A549 (cell line): Measurements from ENCODE around the gene COQ5. TPM values are rescaled to one million over a fixed set of nuclear protein-coding genes. Genes with fewer than 3 reads are reported as not detected.

ENCODE experiments used
- ATAC-seq, 2 experiments: fragments of 200-7000 bp in 1 of 2; fragments of >200 bp in 1 of 2; cut with Nextera tagmentation in 1 of 2; cut with Tn5 transposase in 1 of 2; 3 replicates each; pipeline versions ENCODE4 v1.8.0 to v1.9.1; 2018 to 2020; ENCODE audit warnings: mild to moderate bottlenecking in 1 of 2, moderate library complexity in 1 of 2
- CTCF ChIA-PET: fragments of 300-600 bp; sonication (Branson Sonifier 250); formaldehyde crosslinking; extraction: SDS; loops from one replicate; lab custom pipeline; 2021; ENCODE audit warnings: antibody characterized with exemption, inconsistent platforms; lab: Yijun Ruan, JAX
- POLR2A ChIA-PET: fragments of 350-600 bp; formaldehyde crosslinking; extraction: SDS; loops from one replicate; lab custom pipeline; 2021; ENCODE audit warnings: antibody characterized with exemption, inconsistent platforms; lab: Yijun Ruan, JAX
- DNase-seq, 2 experiments: peaks; one replicate each; pipeline versions ENCODE4 v3.0.0 to v3.0.0-alpha.2; 2011 to 2016; ENCODE audit warnings: low read depth in 1 of 2, low spot score in 1 of 2
- FAIRE-seq: peaks from 2 replicates; lab custom pipeline; 2011; peaks lifted over from hg19 to GRCh38; lab: Jason Lieb, UNC
- H3K27ac ChIP-seq, 2 experiments: fragments of >200 bp; sonication (Bioruptor Twin); formaldehyde crosslinking; 3 replicates each; pipeline ENCODE4 v1.5.1; 2016 to 2017
- H3K4me1 ChIP-seq: fragments of >200 bp; sonication (Bioruptor Twin); formaldehyde crosslinking; 3 replicates; pipeline ENCODE4 v1.6.1; 2016
- H3K4me2 ChIP-seq: fragments of >200 bp; sonication (Bioruptor Twin); formaldehyde crosslinking; 3 replicates; pipeline ENCODE4 v1.6.1; 2016
- H3K4me3 ChIP-seq: fragments of >200 bp; sonication (Bioruptor Twin); formaldehyde crosslinking; 3 replicates; pipeline ENCODE4 v1.5.1; 2016
- H3K9me3 ChIP-seq: fragments of >200 bp; sonication (Bioruptor Twin); formaldehyde crosslinking; 3 replicates; pipeline ENCODE4 v1.6.1; 2016
- ATOH8 ChIP-seq: fragments of 250-450 bp; sonication (Bioruptor Pico); IDR thresholded peaks from 2 replicates; pipeline ENCODE4 v1.5.0; 2020; ENCODE audit warnings: low read depth, mild to moderate bottlenecking, moderate library complexity
- BCL3 ChIP-seq: fragments of >200 bp; sonication (Bioruptor Twin); formaldehyde crosslinking; IDR thresholded peaks from 3 replicates; pipeline ENCODE4 v1.6.1; 2016
- BHLHE40 ChIP-seq: IDR thresholded peaks from 2 replicates; pipeline ENCODE4 v1.6.1; 2012; ENCODE audit warnings: low read depth, low read length, inconsistent platforms
- CBX8 ChIP-seq: fragments of 200-600 bp; sonication (generic); IDR thresholded peaks from 2 replicates; pipeline ENCODE4 v1.6.1; 2016
- CEBPB ChIP-seq, 2 experiments: fragments of >200 bp in 1 of 2; sonication (Bioruptor Twin) in 1 of 2; formaldehyde crosslinking in 1 of 2; IDR thresholded peaks; 2 replicates each; pipeline ENCODE4 v1.6.1; 2012 to 2016
- EHF ChIP-seq: fragments of 250-450 bp; sonication (Bioruptor Pico); IDR thresholded peaks from 2 replicates; pipeline ENCODE4 v1.5.0; 2020; ENCODE audit warnings: mild to moderate bottlenecking
- ESRRA ChIP-seq: fragments of 150-350 bp; IDR thresholded peaks from 2 replicates; pipeline ENCODE4 v1.6.1; 2014; ENCODE audit warnings: mild to moderate bottlenecking, low read length, borderline replicate concordance
- FOSB ChIP-seq: fragments of 250-450 bp; sonication (Bioruptor Pico); IDR thresholded peaks from 2 replicates; pipeline ENCODE4 v1.5.0; 2020; ENCODE audit warnings: mild to moderate bottlenecking, moderate library complexity
- FOSL2 ChIP-seq, 2 experiments: fragments of 450-650 bp in 1 of 2; fragments of >200 bp in 1 of 2; sonication (Bioruptor Twin) in 1 of 2; formaldehyde crosslinking; IDR thresholded peaks; 2 replicates each; pipeline versions ENCODE4 v1.5.0 to v1.6.1; 2016 to 2020; ENCODE audit warnings: mild to moderate bottlenecking in 1 of 2, moderate library complexity in 1 of 2
- FOXS1 ChIP-seq: fragments of 250-450 bp; sonication (Bioruptor Pico); IDR thresholded peaks from 2 replicates; pipeline ENCODE4 v1.5.0; 2020; ENCODE audit warnings: mild to moderate bottlenecking, moderate library complexity
- GATA3 ChIP-seq: IDR thresholded peaks from 2 replicates; pipeline ENCODE4 v1.6.1; 2012; ENCODE audit warnings: borderline replicate concordance
- HOXB13 ChIP-seq: fragments of 250-450 bp; sonication (Bioruptor Pico); IDR thresholded peaks from 2 replicates; pipeline ENCODE4 v1.5.0; 2020; ENCODE audit warnings: low read depth, mild to moderate bottlenecking, moderate library complexity
- JUN ChIP-seq, 2 experiments: fragments of >200 bp; sonication (Bioruptor Twin); formaldehyde crosslinking; IDR thresholded peaks; 2 replicates in 1 of 2; 3 replicates in 1 of 2; pipeline ENCODE4 v1.6.1; 2016 to 2017
- JUNB ChIP-seq: fragments of >200 bp; sonication (Bioruptor Twin); formaldehyde crosslinking; IDR thresholded peaks from 2 replicates; pipeline ENCODE4 v1.6.1; 2016
- KDM5A ChIP-seq: fragments of 200-600 bp; sonication (generic); IDR thresholded peaks from 2 replicates; pipeline ENCODE4 v1.6.1; 2016; ENCODE audit warnings: antibody characterized with exemption, mild to moderate bottlenecking
- MAFK ChIP-seq: fragments of 450-650 bp; IDR thresholded peaks from 2 replicates; pipeline ENCODE4 v1.6.1; 2014; ENCODE audit not compliant: partially characterized antibody
- MYC ChIP-seq: IDR thresholded peaks from 2 replicates; pipeline ENCODE4 v1.6.1; 2012; ENCODE audit warnings: mild to moderate bottlenecking, inconsistent platforms, low read length, improper control_type of control experiment, borderline replicate concordance
- NFE2L2 ChIP-seq: fragments of 150-350 bp; conservative IDR thresholded peaks from 2 replicates; pipeline ENCODE4 v1.6.1; 2014; ENCODE audit warnings: low read length
- NPAS2 ChIP-seq: fragments of 250-450 bp; sonication (Bioruptor Pico); IDR thresholded peaks from 2 replicates; pipeline ENCODE4 v1.8.0; 2022; ENCODE audit warnings: mild to moderate bottlenecking, moderate library complexity, borderline replicate concordance
- POLR2AphosphoS2 ChIP-seq: conservative IDR thresholded peaks from 2 replicates; pipeline ENCODE4 v1.6.1; 2012; ENCODE audit warnings: low read length, improper control_type of control experiment, inconsistent platforms
- RCOR1 ChIP-seq: fragments of 150-350 bp; IDR thresholded peaks from 2 replicates; pipeline ENCODE4 v1.6.1; 2014; ENCODE audit warnings: antibody characterized with exemption, low read length, low read depth
- RFX5 ChIP-seq: fragments of 450-650 bp; IDR thresholded peaks from 2 replicates; pipeline ENCODE4 v1.7.1; 2014; ENCODE audit warnings: antibody characterized with exemption, mild to moderate bottlenecking, moderate library complexity
- RNF2 ChIP-seq: fragments of 200-600 bp; sonication (generic); IDR thresholded peaks from 2 replicates; pipeline ENCODE4 v1.6.1; 2016; ENCODE audit warnings: low read depth, mild to moderate bottlenecking, antibody characterized with exemption, moderate library complexity, borderline replicate concordance
- TFCP2L1 ChIP-seq: fragments of 250-450 bp; sonication (Bioruptor Pico); IDR thresholded peaks from 2 replicates; pipeline ENCODE4 v1.5.0; 2021; ENCODE audit warnings: mild to moderate bottlenecking
- TP53 ChIP-seq: fragments of 250-450 bp; sonication (Bioruptor Pico); IDR thresholded peaks from 2 replicates; pipeline ENCODE4 v1.5.0; 2021; ENCODE audit warnings: mild to moderate bottlenecking, moderate library complexity
- ZFP36 ChIP-seq: fragments of 450-650 bp; IDR thresholded peaks from 2 replicates; pipeline ENCODE4 v1.6.1; 2014; ENCODE audit warnings: borderline replicate concordance; ENCODE audit not compliant: partially characterized antibody
- ZSCAN20 ChIP-seq: fragments of 250-450 bp; sonication (Bioruptor Pico); IDR thresholded peaks from 2 replicates; pipeline ENCODE4 v1.8.0; 2022; ENCODE audit warnings: mild to moderate bottlenecking, moderate library complexity
- WGBS: methylation state at CpG from one replicate; pipeline ENCODE4 v1.1.6; 2017; ENCODE audit errors: missing lambda C conversion rate; 5-methylcytosine and 5-hydroxymethylcytosine counted together
- polyA plus RNA-seq, 4 experiments: library from polyadenylated mRNA; depleted of rRNA in 3 of 4; stranded (reverse); fragments of >200 nt; fragmentation: RNase III in 1 of 4; extraction: RNeasy Plus Mini Kit Qiagen cat#74134 plus additional on column Dnase treatment in 1 of 4; gene quantifications; 2 replicates in 3 of 4; 3 replicates in 1 of 4; pipeline ENCODE4 v1.2.3, GENCODE V29; 2011 to 2017
- TF ChIP-seq, protein P1 (sequence below): IDR thresholded peaks from 2 replicates; pipeline ENCODE4 v1.6.1; 2012
- TF ChIP-seq, protein P2 (sequence below): fragments of >200 bp; sonication (Bioruptor Twin); formaldehyde crosslinking; IDR thresholded peaks from 3 replicates; pipeline ENCODE4 v1.5.1; 2016

Gene COQ5
- polyA plus RNA-seq, 2 of the 4 experiments (the other 2 are of a cell fraction), result 49.6 to 100.0 TPM

DNA sequence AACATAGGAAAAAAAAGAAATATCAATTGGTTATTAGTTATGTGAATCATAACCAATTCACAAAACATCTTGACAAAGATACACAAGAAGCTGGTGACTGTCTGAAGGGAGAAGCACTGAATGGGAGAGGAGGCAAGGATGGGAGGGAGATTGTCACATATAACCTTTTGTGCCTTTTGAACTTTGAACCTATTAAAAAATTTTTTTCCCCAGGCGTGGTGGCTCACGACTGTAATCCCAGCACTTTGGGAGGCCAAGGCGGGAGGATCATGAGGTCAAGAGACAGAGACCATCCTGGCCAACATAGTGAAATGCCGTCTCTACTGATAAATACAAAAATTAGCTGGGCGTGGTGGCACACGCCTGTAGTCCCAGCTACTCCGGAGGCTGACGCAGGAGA lies 20.4 kb downstream of the COQ5 start:
- FAIRE-seq, result no peak
- no peak for DNase-seq
- ChIA-PET CTCF (interaction anchor here (1.6 kb wide), 1 partner anchor 12 kb away, joined by 5 read pairs; no protein-coding TSS in a partner anchor), POLR2A (no interaction called here)
- TF ChIP-seq, protein P1, sequence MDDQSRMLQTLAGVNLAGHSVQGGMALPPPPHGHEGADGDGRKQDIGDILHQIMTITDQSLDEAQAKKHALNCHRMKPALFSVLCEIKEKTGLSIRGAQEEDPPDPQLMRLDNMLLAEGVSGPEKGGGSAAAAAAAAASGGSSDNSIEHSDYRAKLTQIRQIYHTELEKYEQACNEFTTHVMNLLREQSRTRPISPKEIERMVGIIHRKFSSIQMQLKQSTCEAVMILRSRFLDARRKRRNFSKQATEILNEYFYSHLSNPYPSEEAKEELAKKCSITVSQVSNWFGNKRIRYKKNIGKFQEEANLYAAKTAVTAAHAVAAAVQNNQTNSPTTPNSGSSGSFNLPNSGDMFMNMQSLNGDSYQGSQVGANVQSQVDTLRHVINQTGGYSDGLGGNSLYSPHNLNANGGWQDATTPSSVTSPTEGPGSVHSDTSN, result no peak
- TF ChIP-seq ESRRA (no peak), TP53 (CRISPR knock-in tag) (no peak), MAFK (no peak), POLR2AphosphoS2 (no peak), BHLHE40 (no peak), MYC (no peak)
- Histone ChIP-seq H3K4me2 (no peak overlapping the region), H3K9me3 (no peaks in the 10 kb centered on the region), H3K4me3 (no peak overlapping the region), H3K27ac (no peak overlapping the region), H3K4me1 (no peaks in the 10 kb centered on the region)
- ATAC-seq, result no peak
- WGBS, result 90% methylated on average over 8 of the region's 8 CpGs

DNA sequence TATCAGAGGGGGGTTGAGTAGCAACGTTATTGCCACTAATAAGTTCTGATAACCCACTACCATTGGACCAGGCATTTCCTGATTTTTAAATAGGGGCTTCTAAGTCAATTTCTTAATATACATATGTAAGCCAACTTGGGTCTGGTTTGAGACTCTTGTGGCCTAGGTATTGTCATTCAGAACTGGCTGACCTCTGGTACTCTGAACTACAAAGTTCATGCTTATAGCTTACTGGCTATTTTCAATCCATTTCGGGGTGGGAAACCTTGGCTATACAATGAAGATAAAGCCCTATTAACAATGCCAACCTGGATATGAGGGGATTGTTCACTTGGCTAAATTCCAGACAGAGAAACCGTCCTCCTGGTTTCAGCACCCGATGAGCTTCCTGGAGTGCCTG lies 24.4 kb downstream of the COQ5 start:
- H3K4me2 ChIP-seq, result no peak overlapping the region
- no peak for FAIRE-seq
- TF ChIP-seq JUN (IDR thresholded peaks at IDR 0.05) (no peak), BHLHE40 (no peak), ZSCAN20 (CRISPR knock-in tag) (no peak), CEBPB (IDR thresholded peaks at IDR 0.05) (no peak), JUNB (no peak), NPAS2 (no peak), ATOH8 (CRISPR knock-in tag) (no peak), HOXB13 (CRISPR knock-in tag) (no peak), FOSB (CRISPR knock-in tag) (no peak), NFE2L2 (no peak), FOSL2 (IDR thresholded peaks at IDR 0.05) (no peak), FOSL2 (CRISPR knock-in tag; IDR thresholded peaks at IDR 0.05) (no peak), KDM5A (no peak)
- TF ChIP-seq, all 56 proteins: peak for 0
- DNase-seq (no peak), ATAC-seq (no peak)
- no peak overlapping the region for H3K4me3 ChIP-seq
- H3K9me3 ChIP-seq, result no peaks in the 10 kb centered on the region
- ChIA-PET CTCF (interaction anchor here (1.0 to 2.1 kb wide), 4 partner anchors 8 to 506 kb away, joined by 3 to 6 read pairs (median 3); partner anchors contain the start of gene DYNLL1), POLR2A (interaction anchor here (1.8 kb wide), 1 partner anchor 8 kb away, joined by 6 read pairs; the partner anchor contains the start of gene DYNLL1)
- H3K27ac ChIP-seq, result no peak overlapping the region
- H3K4me1 ChIP-seq, result no peaks in the 10 kb centered on the region
- 91% methylated on average over 4 of the region's 4 CpGs for WGBS

GRCh38 chr12:120500581-120500980 lies 28.4 kb downstream of the COQ5 start:
- Histone ChIP-seq H3K4me3 (no peak overlapping the region), H3K9me3 (no peaks in the 10 kb centered on the region), H3K27ac (no peak overlapping the region), H3K4me1 (peaks cover 13% of the 10 kb centered on the region), H3K4me2 (no peak overlapping the region)
- DNase-seq (no peak), FAIRE-seq (no peak), ATAC-seq (no peak)
- 87% methylated on average over 1 of the region's 1 CpG for WGBS
- ChIA-PET POLR2A (no interaction called here), CTCF (no interaction called here)
- TF ChIP-seq GATA3, result no peak
- TF ChIP-seq MAFK, result no peak
- TF ChIP-seq CBX8, result no peak
- no peak for TF ChIP-seq BCL3
- TF ChIP-seq, protein P2, sequence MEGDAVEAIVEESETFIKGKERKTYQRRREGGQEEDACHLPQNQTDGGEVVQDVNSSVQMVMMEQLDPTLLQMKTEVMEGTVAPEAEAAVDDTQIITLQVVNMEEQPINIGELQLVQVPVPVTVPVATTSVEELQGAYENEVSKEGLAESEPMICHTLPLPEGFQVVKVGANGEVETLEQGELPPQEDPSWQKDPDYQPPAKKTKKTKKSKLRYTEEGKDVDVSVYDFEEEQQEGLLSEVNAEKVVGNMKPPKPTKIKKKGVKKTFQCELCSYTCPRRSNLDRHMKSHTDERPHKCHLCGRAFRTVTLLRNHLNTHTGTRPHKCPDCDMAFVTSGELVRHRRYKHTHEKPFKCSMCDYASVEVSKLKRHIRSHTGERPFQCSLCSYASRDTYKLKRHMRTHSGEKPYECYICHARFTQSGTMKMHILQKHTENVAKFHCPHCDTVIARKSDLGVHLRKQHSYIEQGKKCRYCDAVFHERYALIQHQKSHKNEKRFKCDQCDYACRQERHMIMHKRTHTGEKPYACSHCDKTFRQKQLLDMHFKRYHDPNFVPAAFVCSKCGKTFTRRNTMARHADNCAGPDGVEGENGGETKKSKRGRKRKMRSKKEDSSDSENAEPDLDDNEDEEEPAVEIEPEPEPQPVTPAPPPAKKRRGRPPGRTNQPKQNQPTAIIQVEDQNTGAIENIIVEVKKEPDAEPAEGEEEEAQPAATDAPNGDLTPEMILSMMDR, result no peak
- TF ChIP-seq EHF (CRISPR knock-in tag), result no peak
- no peak for TF ChIP-seq ZFP36
- TF ChIP-seq RNF2, result no peak
- no peak for TF ChIP-seq FOXS1 (CRISPR knock-in tag)
- TF ChIP-seq KDM5A, result no peak
- no peak for TF ChIP-seq JUN (IDR thresholded peaks at IDR 0.05)
- no peak for TF ChIP-seq RFX5
- TF ChIP-seq CEBPB (IDR thresholded peaks at IDR 0.05), result no peak
- TF ChIP-seq TFCP2L1, result no peak
- TF ChIP-seq HOXB13 (CRISPR knock-in tag), result no peak
- TF ChIP-seq RCOR1, result no peak
- TF ChIP-seq MYC, result no peak
